ENCODE data around the gene DSCAML1.

GRCh38 chr11:117437041-117437790 lies 359.8 kb downstream of the DSCAML1 start:
- TF ChIP-seq EZH2 (IDR thresholded peaks at IDR 0.05; ENCODE audit: insufficient read depth, low read length) (no peak), CTCF (IDR thresholded peaks at IDR 0.05; ENCODE audit: insufficient read depth, low read depth, low read length) (no peak)
